Body of pancreas (tissue), 4 donors: ENCODE results near the gene APOBEC3F. TPM values are rescaled to one million over a fixed set of nuclear protein-coding genes. Genes with fewer than 3 reads are reported as not detected.

Experiments
- ATAC-seq: fragments of 150-250 bp; one replicate; pipeline ENCODE4 v1.9.1; 2016
- DNase-seq, 4 donors: peaks; one replicate each; pipeline ENCODE4 v3.0.0-alpha.2; 2019
- H3K27ac ChIP-seq, 4 donors: fragments of 200-600 bp; sonication (generic); 1 replicate in 3 of 4; 2 replicates in 1 of 4; pipeline versions ENCODE4 v1.5.1 to v1.6.1; 2016 to 2019; ENCODE audit warnings: mild to moderate bottlenecking in 1 of 4, mixed read lengths in 1 of 4, moderate library complexity in 1 of 4
- H3K27me3 ChIP-seq, 2 donors: fragments of 200-600 bp; sonication (generic); one replicate each; pipeline ENCODE4 v1.6.0; 2016; ENCODE audit warnings: mild to moderate bottlenecking in 1 of 2
- H3K36me3 ChIP-seq, 2 donors: fragments of 200-600 bp; sonication (generic); replicated peaks in 1 of 2; 2 replicates each; pipeline ENCODE4 v1.5.1; 2016; ENCODE audit warnings: low read depth in 2 of 2; ENCODE audit not compliant: insufficient read depth in 1 of 2
- H3K4me1 ChIP-seq: fragments of 200-600 bp; sonication (generic); one replicate; pipeline ENCODE4 v1.6.0; 2016
- H3K4me3 ChIP-seq, 2 donors: fragments of 200-600 bp; sonication (generic); 1 replicate in 1 of 2; 2 replicates in 1 of 2; pipeline ENCODE4 v1.5.1; 2016 to 2019
- H3K9me3 ChIP-seq, 3 donors: fragments of 200-600 bp; sonication (generic); 1 replicate in 2 of 3; 2 replicates in 1 of 3; pipeline ENCODE4 v1.5.1; 2016
- CTCF ChIP-seq, 7 experiments: fragments of 450-650 bp in 4 of 7; fragments of 200-600 bp in 3 of 7; sonication (generic) in 3 of 7; IDR thresholded peaks; one replicate each; pipeline ENCODE4 v1.5.1; 2016 to 2019; ENCODE audit warnings: antibody characterized with exemption in 7 of 7
- POLR2A ChIP-seq, 3 donors: fragments of 450-650 bp; IDR thresholded peaks; one replicate each; pipeline ENCODE4 v1.6.1; 2016; ENCODE audit warnings: antibody characterized with exemption in 3 of 3, mild to moderate bottlenecking in 2 of 3
- WGBS, 2 donors: methylation state at CpG; one replicate each; pipeline ENCODE4 v1.1.5; 2017; 5-methylcytosine and 5-hydroxymethylcytosine counted together
- intact Hi-C: fragments of 100-400 bp; cut with DNase I; formaldehyde crosslinking; loops from one replicate; pipeline ENCODE4 v1.15.1; 2023
- total RNA-seq, 2 donors: library from RNA; depleted of rRNA; stranded (reverse); fragments of >200 nt; gene quantifications; one replicate each; pipeline ENCODE4 v1.1.0, GENCODE V29; 2016

The APOBEC3F gene
- total RNA-seq, 2 donors from 2014 or later, result 0.52 to 0.99 TPM

GRCh38 chr22:39088685-39089032 lies 48.0 kb downstream of the APOBEC3F start:
- intact Hi-C loops, result no loop called here
- WGBS, 2 donors, result 77% methylated on average over 3 of the region's 5 CpGs; no CpG with 5 or more reads in 1 of the 2 donors
- H3K4me1 ChIP-seq, result no peaks in the 10 kb centered on the region
- H3K27ac ChIP-seq, result no peak overlapping the region
- H3K9me3 ChIP-seq, result no peaks in the 10 kb centered on the region
- TF ChIP-seq CTCF (IDR thresholded peaks at IDR 0.05), result no peak
- TF ChIP-seq POLR2A (IDR thresholded peaks at IDR 0.05), result no peak
- no peaks in the 10 kb centered on the region for H3K27me3 ChIP-seq
- no peak for ATAC-seq
- no peak for DNase-seq
- H3K36me3 ChIP-seq, result no peaks in the 10 kb centered on the region
- H3K4me3 ChIP-seq, result no peak overlapping the region

- H3K9me3 ChIP-seq, result no peaks in the 10 kb centered on the region
- intact Hi-C loops, result no loop called here
- H3K4me3 ChIP-seq, result no peak overlapping the region
- no peaks in the 10 kb centered on the region for H3K36me3 ChIP-seq
- WGBS, 2 donors, result 67 to 69% methylated on average over 5 to 6 of the region's 6 CpGs
- no peaks in the 10 kb centered on the region for H3K4me1 ChIP-seq
- ATAC-seq (no peak), DNase-seq (no peak)
- H3K27ac ChIP-seq, result no peak overlapping the region
- TF ChIP-seq POLR2A (IDR thresholded peaks at IDR 0.05), result no peak
- no peak for TF ChIP-seq CTCF (IDR thresholded peaks at IDR 0.05)
- H3K27me3 ChIP-seq, result no peaks in the 10 kb centered on the region
Measured at GRCh38 chr22:39089928-39090327, 49.3 kb downstream of the APOBEC3F start.

- peak in 3 of 4 donors; percentile 16 to 38 (median 17) for DNase-seq
Measured at GRCh38 chr22:39090426-39091064, 49.9 kb downstream of the APOBEC3F start.

GRCh38 chr22:39091126-39092081 lies 50.7 kb downstream of the APOBEC3F start:
- no peaks in the 10 kb centered on the region for H3K4me1 ChIP-seq
- H3K27ac ChIP-seq, result no peak overlapping the region
- DNase-seq (no peak), ATAC-seq (no peak)
- 66 to 77% methylated on average over 14 to 23 of the region's 23 CpGs for WGBS, 2 donors
- no peaks in the 10 kb centered on the region for H3K27me3 ChIP-seq
- no peaks in the 10 kb centered on the region for H3K9me3 ChIP-seq
- intact Hi-C loops, result no loop called here
- no peak for TF ChIP-seq POLR2A (IDR thresholded peaks at IDR 0.05)
- TF ChIP-seq CTCF (IDR thresholded peaks at IDR 0.05), result no peak
- no peaks in the 10 kb centered on the region for H3K36me3 ChIP-seq
- H3K4me3 ChIP-seq, result no peak overlapping the region

More at GRCh38 chr22:39090426-39091064, 49.9 kb downstream of the APOBEC3F start:
- ATAC-seq, result no peak
- Histone ChIP-seq H3K4me3 (no peak overlapping the region), H3K27me3 (no peaks in the 10 kb centered on the region), H3K27ac (no peak overlapping the region), H3K9me3 (no peaks in the 10 kb centered on the region), H3K36me3 (no peaks in the 10 kb centered on the region), H3K4me1 (no peaks in the 10 kb centered on the region)
- WGBS, 2 donors, result 56 to 65% methylated on average over 4 to 14 of the region's 15 CpGs
- intact Hi-C loops, result no loop called here
- TF ChIP-seq POLR2A (IDR thresholded peaks at IDR 0.05) (no peak), CTCF (IDR thresholded peaks at IDR 0.05) (no peak)
